Measurements from ENCODE around the gene ABCG4.

Gene ABCG4

GRCh38 chr11:119206511-119207414, 57.9 kb downstream of the ABCG4 start:
- peak; percentile 22 to 40 (median 33) for DNase-seq (ENCODE audit: low read depth in 3 of 3)

DNA sequence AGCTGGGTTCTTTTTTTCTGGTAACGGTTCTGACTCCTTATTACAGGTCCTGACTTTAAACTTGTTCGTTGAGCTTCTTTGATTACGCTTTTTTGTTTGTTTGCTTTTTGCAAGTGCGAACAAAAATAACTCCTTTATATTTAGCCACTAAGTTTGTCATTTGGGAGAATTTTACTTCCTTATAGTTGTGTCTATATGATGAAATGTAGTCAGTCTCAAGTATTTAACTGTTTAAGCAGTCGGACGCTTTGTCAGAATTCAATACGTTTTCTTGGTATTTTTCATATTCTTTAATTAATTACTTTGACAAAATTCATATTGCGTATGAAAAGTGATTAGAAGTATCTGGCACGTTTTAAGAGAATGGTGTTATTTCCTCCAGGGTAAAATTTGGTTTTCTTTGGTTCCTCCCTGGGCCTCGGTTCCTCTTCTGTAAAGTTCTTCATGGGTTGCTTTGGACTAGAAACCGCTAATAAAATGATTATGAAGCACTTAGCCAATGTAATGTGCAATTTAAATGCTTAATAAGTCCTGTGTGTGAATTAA, 58.6 kb downstream of the ABCG4 start:
- no peak for DNase-seq (ENCODE audit: low read depth in 3 of 3)

- no peak for DNase-seq (ENCODE audit: low read depth in 3 of 3)
Measured at GRCh38 chr11:119209186-119209585, 60.3 kb downstream of the ABCG4 start.

DNA sequence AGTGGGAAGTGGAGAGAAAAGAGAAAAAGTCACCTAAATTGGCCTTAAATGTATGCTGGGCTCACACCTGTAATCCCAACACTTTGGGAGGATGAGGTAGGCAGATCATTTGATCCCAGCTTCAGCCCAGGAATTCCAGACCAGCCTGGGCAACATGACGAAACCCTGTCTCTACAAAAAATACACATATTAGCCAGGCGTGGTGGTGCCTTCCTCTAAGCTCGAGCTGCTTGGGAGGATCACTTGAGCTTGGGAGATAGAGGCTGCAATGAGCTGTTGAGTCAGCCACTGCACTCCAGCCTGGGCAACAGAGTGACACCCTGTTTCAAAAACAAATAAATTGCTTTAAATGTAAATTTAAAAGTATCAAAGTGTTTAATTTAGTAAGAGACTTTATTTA, 61.2 kb downstream of the ABCG4 start:
- no peak for DNase-seq (ENCODE audit: low read depth in 3 of 3)
